ENCODE data around the gene AP3S2. TPM values are rescaled to one million over a fixed set of nuclear protein-coding genes. Genes with fewer than 3 reads are reported as not detected.

AP3S2 gene
- total and polyA plus RNA-seq, 2 of the 4 experiments (the other 2 are of a cell fraction), result 12.6 to 34.1 TPM

- H4K91ac ChIP-seq (ENCODE audit: insufficient read depth, low read depth, low read length), result peak within 1 kb of the TSS; percentile 75
- POLR2A ChIA-PET (ENCODE audit: unreplicated experiment), result interaction anchor here (0.5 to 1.0 kb wide), 3 partner anchors 15 to 90 kb away, joined by 3 to 4 read pairs (median 3); partner anchors contain the start of gene AP3S2
- H2BK120ac ChIP-seq (ENCODE audit: low read depth, low read length), result peak within 1 kb of the TSS; percentile 73
- H2BK15ac ChIP-seq (ENCODE audit: low read depth, low read length), result no peak within 1 kb of the TSS
- TF ChIP-seq MXI1 (IDR thresholded peaks at IDR 0.05; ENCODE audit: borderline replicate concordance, low read depth, low read length) (0 out of 2 replicates have a peak, but pooled peaks have one; percentile 29), ELK1 (IDR thresholded peaks at IDR 0.05; ENCODE audit: borderline replicate concordance, low read depth, low read length) (no peak)
- peak within 1 kb of the TSS; percentile 91 for H2AFZ ChIP-seq (replicated peaks; ENCODE audit: low read length, poor library complexity)
- peak within 1 kb of the TSS; percentile 81 for H3K4me3 ChIP-seq (ENCODE audit: insufficient read depth, low read depth, low read length)
- H2AK9ac ChIP-seq (replicated peaks; ENCODE audit: low read depth, low read length, poor library complexity), result peak within 1 kb of the TSS; percentile 94
- peak within 1 kb of the TSS; percentile 40; the same call in 1 of the 2 replicates for H2AK5ac ChIP-seq (ENCODE audit: low read depth, low read length)
- peak within 1 kb of the TSS; percentile 70 for H3K27ac ChIP-seq (ENCODE audit: insufficient read depth, low read length)
- H4K8ac ChIP-seq (ENCODE audit: low read depth in 2 of 2, low read length in 2 of 2), result peak within 1 kb of the TSS; percentile 93 to 99
- BruUV-seq (replicated peaks), result no TSS peak
- H3K9me3 ChIP-seq (ENCODE audit: control insufficient read depth, insufficient read depth, low read length), result no peaks in the 10 kb centered on the region
- peak; percentile 32 for DNase-seq
- peak within 1 kb of the TSS; percentile 66 for H3K18ac ChIP-seq (ENCODE audit: low read depth, low read length)
- dilution Hi-C loops (cut with HindIII; ENCODE audit: low sequenced_read_pairs, unreplicated experiment) (no loop called here), intact Hi-C loops (cut with micrococcal nuclease) (loop anchor here (5.0 kb wide), 1 partner anchor 159 kb away; no protein-coding TSS in a partner anchor), in situ Hi-C loops (cut with MboI; ENCODE audit: low sequenced_read_pairs) (no loop called here)
- peak within 1 kb of the TSS; percentile 52 for H2BK5ac ChIP-seq (ENCODE audit: low read depth, low read length, poor library complexity, severe bottlenecking)
- H4K5ac ChIP-seq (ENCODE audit: low read depth, low read length), result peak within 1 kb of the TSS; percentile 96
- peaks cover 2% of the 10 kb centered on the region; the same call in 1 of the 2 replicates for H3K4me1 ChIP-seq (ENCODE audit: control insufficient read depth, insufficient read depth, low read length)
- H3K27me3 ChIP-seq (ENCODE audit: control insufficient read depth, insufficient read depth, low read length), result no peaks in the 10 kb centered on the region
- H3K9ac ChIP-seq (ENCODE audit: low read depth, low read length), result peak within 1 kb of the TSS; percentile 75
- CTCF ChIA-PET, result interaction anchor here (0.5 to 1.1 kb wide), 2 partner anchors 25 to 308 kb away, joined by 3 read pairs; no protein-coding TSS in a partner anchor
- H3K4me2 ChIP-seq (ENCODE audit: low read depth, low read length), result peak within 1 kb of the TSS; percentile 98
- peak within 1 kb of the TSS; percentile 93 for H3K14ac ChIP-seq (replicated peaks; ENCODE audit: low read depth, low read length)
- H3K36me3 ChIP-seq (ENCODE audit: control insufficient read depth, insufficient read depth, low read length), result peaks cover 5% of the 10 kb centered on the region
- H3K4ac ChIP-seq (ENCODE audit: low read depth, low read length), result peak within 1 kb of the TSS; percentile 85
- H3K79me1 ChIP-seq (ENCODE audit: low read depth in 1 of 2, low read length in 2 of 2), result peaks cover 3 to 11% of the 10 kb centered on the region in 2 experiments; a peak in 3 of 4 replicates
- H3K56ac ChIP-seq (ENCODE audit: extremely low read depth, insufficient read depth, low read length), result peak within 1 kb of the TSS; percentile 37
- peak within 1 kb of the TSS; percentile 92 for H3K23ac ChIP-seq (ENCODE audit: low read depth, low read length)
- H4K20me1 ChIP-seq (ENCODE audit: insufficient read depth, low read length), result no peaks in the 10 kb centered on the region
- H3K9me1 ChIP-seq (ENCODE audit: insufficient read depth, low read length), result peaks cover 5% of the 10 kb centered on the region; the same call in 1 of the 2 replicates
- no peak within 1 kb of the TSS for H2BK20ac ChIP-seq (ENCODE audit: low read depth, low read length)
- 2% methylated on average over 27 of the region's 57 CpGs; no CpG with 5 or more reads in 1 of the 2 experiments for WGBS, 2 experiments (ENCODE audit: extremely low coverage in 2 of 2, insufficient read length in 1 of 2)
- ATAC-seq (ENCODE audit: low read depth), result peak; percentile 92
Measured at GRCh38 chr15:89912674-89913396, 19.0 kb upstream of the AP3S2 start, which contains the start of gene ARPIN. ARPIN (minus strand) TSS chr15:89912952; CDS start chr15:89912835, 117 bp downstream.
